ENCODE data around the gene RSPRY1. TPM values are rescaled to one million over a fixed set of nuclear protein-coding genes. Genes with fewer than 3 reads are reported as not detected.

RSPRY1 gene
- total RNA-seq, 1 donor from 2014 or later, result 63.7 TPM

DNA sequence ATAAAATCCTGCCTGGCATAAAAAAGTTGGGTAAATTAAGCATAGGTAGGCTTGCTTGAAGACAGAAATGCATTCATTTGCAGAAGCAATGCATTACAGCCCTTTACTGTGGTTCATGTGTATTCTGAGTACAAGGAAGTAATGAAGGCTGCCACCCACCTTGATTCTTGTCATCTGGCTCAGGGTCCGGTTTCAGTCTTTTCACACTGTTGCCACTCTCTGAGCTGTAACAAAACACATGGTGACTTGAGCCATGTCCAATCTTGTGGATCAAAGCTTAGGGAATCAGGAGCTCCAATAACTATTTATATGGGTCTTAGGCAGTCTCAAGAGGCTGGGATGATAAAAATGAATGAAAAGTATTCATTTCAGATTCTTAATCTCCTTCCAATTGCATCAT lies 22.3 kb upstream of the RSPRY1 start:
- Mint-ChIP-seq H3K27ac (no peak overlapping the region), H3K9me3 (ENCODE audit: low read depth) (no peaks in the 10 kb centered on the region), H3K36me3 (ENCODE audit: insufficient read depth) (peaks cover 29% of the 10 kb centered on the region), H3K4me3 (ENCODE audit: low read depth) (no peak overlapping the region), H3K4me1 (ENCODE audit: low read depth) (peaks cover 5% of the 10 kb centered on the region), H3K27me3 (no peaks in the 10 kb centered on the region)
- no peak for DNase-seq (ENCODE audit: low spot score, unreplicated experiment)
- TF ChIP-seq, protein P1, sequence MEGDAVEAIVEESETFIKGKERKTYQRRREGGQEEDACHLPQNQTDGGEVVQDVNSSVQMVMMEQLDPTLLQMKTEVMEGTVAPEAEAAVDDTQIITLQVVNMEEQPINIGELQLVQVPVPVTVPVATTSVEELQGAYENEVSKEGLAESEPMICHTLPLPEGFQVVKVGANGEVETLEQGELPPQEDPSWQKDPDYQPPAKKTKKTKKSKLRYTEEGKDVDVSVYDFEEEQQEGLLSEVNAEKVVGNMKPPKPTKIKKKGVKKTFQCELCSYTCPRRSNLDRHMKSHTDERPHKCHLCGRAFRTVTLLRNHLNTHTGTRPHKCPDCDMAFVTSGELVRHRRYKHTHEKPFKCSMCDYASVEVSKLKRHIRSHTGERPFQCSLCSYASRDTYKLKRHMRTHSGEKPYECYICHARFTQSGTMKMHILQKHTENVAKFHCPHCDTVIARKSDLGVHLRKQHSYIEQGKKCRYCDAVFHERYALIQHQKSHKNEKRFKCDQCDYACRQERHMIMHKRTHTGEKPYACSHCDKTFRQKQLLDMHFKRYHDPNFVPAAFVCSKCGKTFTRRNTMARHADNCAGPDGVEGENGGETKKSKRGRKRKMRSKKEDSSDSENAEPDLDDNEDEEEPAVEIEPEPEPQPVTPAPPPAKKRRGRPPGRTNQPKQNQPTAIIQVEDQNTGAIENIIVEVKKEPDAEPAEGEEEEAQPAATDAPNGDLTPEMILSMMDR (IDR thresholded peaks at IDR 0.05; ENCODE audit: unreplicated experiment), result no peak

DNA sequence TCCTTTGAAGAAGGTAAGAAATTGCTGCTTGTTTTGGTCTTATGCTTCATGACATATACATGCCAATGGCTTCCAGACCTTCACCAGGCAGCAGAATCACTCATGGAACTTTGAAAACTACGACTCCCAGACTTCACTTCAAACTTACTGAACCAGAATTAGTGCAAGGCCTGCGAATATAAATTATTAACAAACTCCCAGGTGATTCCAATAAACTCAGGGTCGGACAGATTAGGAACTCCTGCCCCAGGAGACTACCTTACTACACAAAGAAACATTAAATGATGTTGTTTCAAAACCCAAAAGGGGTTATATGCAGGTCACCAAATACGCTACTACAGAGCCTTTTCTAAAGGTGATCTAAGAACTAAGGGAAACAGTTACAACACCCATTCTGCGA lies 20.6 kb upstream of the RSPRY1 start:
- Mint-ChIP-seq H3K27me3 (no peaks in the 10 kb centered on the region), H3K4me1 (ENCODE audit: low read depth) (peaks cover 5% of the 10 kb centered on the region), H3K4me3 (ENCODE audit: low read depth) (no peak overlapping the region), H3K36me3 (ENCODE audit: insufficient read depth) (peaks cover 21% of the 10 kb centered on the region), H3K9me3 (ENCODE audit: low read depth) (no peaks in the 10 kb centered on the region), H3K27ac (no peak overlapping the region)
- TF ChIP-seq, protein P1 (IDR thresholded peaks at IDR 0.05; ENCODE audit: unreplicated experiment), result no peak
- DNase-seq (ENCODE audit: low spot score, unreplicated experiment), result no peak

DNA sequence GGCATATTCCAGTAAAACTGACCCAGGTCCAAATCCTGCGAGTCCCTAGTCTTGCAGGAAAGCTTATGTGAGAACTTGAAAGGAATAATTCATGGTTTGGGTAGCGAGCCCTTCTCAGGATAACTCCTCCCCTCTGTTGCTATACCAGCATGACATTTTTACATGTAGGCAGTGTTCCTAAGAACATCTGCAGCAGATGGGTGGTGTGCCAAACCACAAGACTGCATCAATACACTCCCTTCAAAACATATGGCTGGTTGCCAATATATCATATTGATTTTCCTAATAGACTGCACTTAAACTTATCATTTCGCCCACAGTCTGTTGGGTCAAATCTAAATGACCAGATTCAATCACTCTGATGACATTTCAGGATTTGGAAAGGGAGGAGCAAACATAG lies 20.2 kb upstream of the RSPRY1 start:
- Mint-ChIP-seq H3K27ac (no peak overlapping the region), H3K36me3 (ENCODE audit: insufficient read depth) (peaks cover 24% of the 10 kb centered on the region), H3K9me3 (ENCODE audit: low read depth) (no peaks in the 10 kb centered on the region), H3K4me1 (ENCODE audit: low read depth) (peaks cover 5% of the 10 kb centered on the region), H3K4me3 (ENCODE audit: low read depth) (no peak overlapping the region), H3K27me3 (no peaks in the 10 kb centered on the region)
- TF ChIP-seq, protein P1 (IDR thresholded peaks at IDR 0.05; ENCODE audit: unreplicated experiment), result no peak
- no peak for DNase-seq (ENCODE audit: low spot score, unreplicated experiment)

DNA sequence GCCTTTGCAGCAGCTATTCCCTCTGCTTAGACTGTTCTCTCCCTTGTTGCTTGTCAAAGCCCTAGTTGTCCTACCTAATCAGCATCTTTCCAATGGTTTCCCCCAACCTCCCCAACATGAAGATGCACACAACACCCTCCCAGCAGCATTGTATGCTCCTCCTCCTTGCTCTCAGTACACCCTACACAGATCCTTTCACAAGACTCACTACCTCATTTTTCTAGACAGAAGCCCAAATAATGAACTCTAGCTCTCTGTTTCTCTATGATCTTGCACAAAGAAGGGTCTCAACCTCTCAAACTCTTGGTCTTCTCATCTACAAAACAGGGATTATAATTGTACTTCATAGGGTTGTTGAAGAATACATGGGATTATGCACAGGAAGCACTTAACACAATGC lies 19.7 kb upstream of the RSPRY1 start:
- TF ChIP-seq, protein P1 (IDR thresholded peaks at IDR 0.05; ENCODE audit: unreplicated experiment), result no peak
- H3K27me3 Mint-ChIP-seq, result no peaks in the 10 kb centered on the region
- peaks cover 27% of the 10 kb centered on the region for H3K36me3 Mint-ChIP-seq (ENCODE audit: insufficient read depth)
- H3K9me3 Mint-ChIP-seq (ENCODE audit: low read depth), result no peaks in the 10 kb centered on the region
- DNase-seq (ENCODE audit: low spot score, unreplicated experiment), result no peak
- peak overlapping the region; percentile 9 for H3K27ac Mint-ChIP-seq
- H3K4me3 Mint-ChIP-seq (ENCODE audit: low read depth), result no peak overlapping the region
- peaks cover 5% of the 10 kb centered on the region for H3K4me1 Mint-ChIP-seq (ENCODE audit: low read depth)

DNA sequence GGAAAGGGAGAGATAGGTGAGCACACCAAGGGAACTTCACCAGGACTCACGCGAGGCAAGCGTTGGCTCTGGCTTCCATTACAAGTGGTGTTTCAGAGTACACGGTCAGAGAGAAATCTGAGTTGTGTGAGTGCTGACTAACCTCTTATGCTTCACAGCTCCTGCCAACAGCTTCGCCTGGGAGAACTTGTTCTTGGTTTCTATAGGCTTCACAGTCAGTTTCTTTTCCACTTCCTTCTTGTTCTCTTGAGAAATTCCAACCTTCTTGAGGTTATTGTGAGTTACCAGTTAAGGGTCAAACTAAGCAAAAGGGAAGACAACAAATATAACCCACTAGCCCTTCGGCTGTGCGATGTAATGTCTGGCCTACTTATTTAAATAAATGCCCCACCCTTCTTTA lies 19.2 kb upstream of the RSPRY1 start:
- Mint-ChIP-seq H3K27ac (no peak overlapping the region), H3K4me1 (ENCODE audit: low read depth) (peaks cover 5% of the 10 kb centered on the region), H3K9me3 (ENCODE audit: low read depth) (no peaks in the 10 kb centered on the region), H3K36me3 (ENCODE audit: insufficient read depth) (peaks cover 29% of the 10 kb centered on the region), H3K27me3 (no peaks in the 10 kb centered on the region), H3K4me3 (ENCODE audit: low read depth) (no peak overlapping the region)
- TF ChIP-seq, protein P1 (IDR thresholded peaks at IDR 0.05; ENCODE audit: unreplicated experiment), result no peak
- no peak for DNase-seq (ENCODE audit: low spot score, unreplicated experiment)
